HepG2 (cell line): ENCODE results near the gene ANKRD44. TPM values are rescaled to one million over a fixed set of nuclear protein-coding genes. Genes with fewer than 3 reads are reported as not detected.

Experiments
- ATAC-seq: fragments of 200-7000 bp; cut with Tn5 transposase; 3 replicates; pipeline ENCODE4 v1.9.1; 2020; ENCODE audit warnings: mild to moderate bottlenecking, moderate library complexity
- BruUV-seq: library from RNA; stranded (reverse); fragments of 400-500 nt; replicated peaks from 2 replicates; lab custom pipeline; 2021; lab: Mats Ljungman, UMichigan
- CTCF ChIA-PET: fragments of 300-600 bp; formaldehyde crosslinking; extraction: SDS; loops from one replicate; lab custom pipeline; 2021; ENCODE audit warnings: low total read pairs, inconsistent platforms, low intra/inter-chr PET ratio; lab: Yijun Ruan, JAX
- POLR2A ChIA-PET: fragments of 350-600 bp; sonication (Branson Sonifier 250); formaldehyde crosslinking; loops from one replicate; lab custom pipeline; 2020; ENCODE audit warnings: antibody characterized with exemption, inconsistent platforms; lab: Yijun Ruan, JAX
- DNase-seq: peaks from one replicate; pipeline ENCODE4 v3.0.0-alpha.2; 2015; ENCODE audit warnings: low spot score
- FAIRE-seq: peaks from 3 replicates; lab custom pipeline; 2011; peaks lifted over from hg19 to GRCh38; lab: Jason Lieb, UNC
- H2AFZ ChIP-seq: one replicate; pipeline ENCODE4 v1.6.1; 2011; ENCODE audit warnings: low read length, inconsistent platforms
- H3K27ac ChIP-seq: fragments of 300-600 bp; 3 replicates; pipeline ENCODE4 v1.8.0; 2011; ENCODE audit warnings: mixed run types, mild to moderate bottlenecking, mixed read lengths, low read length, inconsistent platforms; ENCODE audit not compliant: insufficient read depth; ENCODE audit errors: extremely low read length
- H3K27me3 ChIP-seq, 2 experiments: fragments of 200-600 bp in 1 of 2; 2 replicates in 1 of 2; 3 replicates in 1 of 2; pipeline versions ENCODE4 v1.6.0 to v1.8.0; 2011; ENCODE audit warnings: low read length in 2 of 2, mild to moderate bottlenecking in 2 of 2, moderate library complexity in 2 of 2, inconsistent platforms in 1 of 2; ENCODE audit not compliant: insufficient read depth in 2 of 2, control insufficient read depth in 1 of 2
- H3K36me3 ChIP-seq, 2 experiments: fragments of 200-600 bp in 1 of 2; replicated peaks in 1 of 2; 2 replicates in 1 of 2; 3 replicates in 1 of 2; pipeline versions ENCODE4 v1.5.1 to v1.8.0; 2011; ENCODE audit warnings: low read length in 2 of 2, inconsistent platforms in 1 of 2; ENCODE audit not compliant: insufficient read depth in 2 of 2, control insufficient read depth in 1 of 2
- H3K4me1 ChIP-seq: 2 replicates; pipeline ENCODE4 v1.5.1; 2012; ENCODE audit warnings: low read length, inconsistent platforms; ENCODE audit not compliant: insufficient read depth
- H3K4me2 ChIP-seq: 2 replicates; pipeline ENCODE4 v1.6.0; 2011; ENCODE audit warnings: low read depth, low read length, inconsistent platforms
- H3K4me3 ChIP-seq, 3 experiments: fragments of 200-600 bp in 1 of 3; sonication (generic), shearing (Covaris generic) in 1 of 3; replicated peaks in 1 of 3; 2 replicates each; pipeline ENCODE4 v1.5.1; 2011 to 2016; ENCODE audit warnings: low read length in 3 of 3, inconsistent platforms in 2 of 3, low read depth in 2 of 3, mild to moderate bottlenecking in 2 of 3, control low read depth in 1 of 3, mixed read lengths in 1 of 3; ENCODE audit not compliant: insufficient read depth in 1 of 3
- H3K79me2 ChIP-seq: one replicate; pipeline ENCODE4 v1.6.1; 2011; ENCODE audit warnings: low read length, inconsistent platforms; ENCODE audit not compliant: insufficient read depth
- H3K9ac ChIP-seq: 2 replicates; pipeline ENCODE4 v1.6.0; 2011; ENCODE audit warnings: mild to moderate bottlenecking, low read depth, low read length, inconsistent platforms; ENCODE audit not compliant: insufficient read depth
- H3K9me3 ChIP-seq: 2 replicates; pipeline ENCODE4 v1.5.1; 2012; ENCODE audit warnings: mild to moderate bottlenecking, low read length
- H4K20me1 ChIP-seq: 2 replicates; pipeline ENCODE4 v1.6.0; 2011; ENCODE audit warnings: inconsistent platforms, mild to moderate bottlenecking, low read length, moderate library complexity; ENCODE audit not compliant: insufficient read depth
- AHR ChIP-seq: IDR thresholded peaks from 2 replicates; pipeline ENCODE4 v1.6.1; 2018; ENCODE audit warnings: missing genetic modification reagents, missing compliant biosample characterization
- ARID5B ChIP-seq: IDR thresholded peaks from 2 replicates; pipeline ENCODE4 v1.4.0; 2020; ENCODE audit warnings: mild to moderate bottlenecking, missing genetic modification reagents
- CTCF ChIP-seq: sonication (generic); formaldehyde crosslinking; IDR thresholded peaks from 2 replicates; pipeline ENCODE4 v1.5.0; 2020; ENCODE audit warnings: mild to moderate bottlenecking, missing genetic modification reagents, moderate library complexity
- HNF4A ChIP-seq: sonication (generic); formaldehyde crosslinking; IDR thresholded peaks from 2 replicates; pipeline ENCODE4 v1.4.0; 2020; ENCODE audit warnings: missing genetic modification reagents
- HNRNPUL1 ChIP-seq: fragments of 200-400 bp; formaldehyde crosslinking; IDR thresholded peaks from 2 replicates; pipeline ENCODE4 v1.6.1; 2017; ENCODE audit warnings: low read depth, mild to moderate bottlenecking, low read length, moderate library complexity
- ISL2 ChIP-seq: sonication (generic); formaldehyde crosslinking; IDR thresholded peaks from 2 replicates; pipeline ENCODE4 v1.5.0; 2020; ENCODE audit warnings: missing genetic modification reagents
- RFX5 ChIP-seq: IDR thresholded peaks from 2 replicates; pipeline ENCODE4 v1.6.1; 2011; ENCODE audit warnings: low read depth, low read length, improper control_type of control experiment
- SMARCC2 ChIP-seq: fragments of 450-650 bp; IDR thresholded peaks from 2 replicates; pipeline ENCODE4 v1.6.1; 2017; ENCODE audit warnings: antibody characterized with exemption, mild to moderate bottlenecking
- SMC3 ChIP-seq: IDR thresholded peaks from 2 replicates; pipeline ENCODE4 v1.6.1; 2011; ENCODE audit warnings: low read length, improper control_type of control experiment
- ZFP1 ChIP-seq: IDR thresholded peaks from 2 replicates; pipeline ENCODE4 v1.6.1; 2016
- ZNF17 ChIP-seq: sonication (generic); formaldehyde crosslinking; IDR thresholded peaks from 2 replicates; pipeline ENCODE4 v1.5.0; 2020; ENCODE audit warnings: mild to moderate bottlenecking, missing genetic modification reagents
- ZNF605 ChIP-seq: sonication (generic); formaldehyde crosslinking; IDR thresholded peaks from 2 replicates; pipeline ENCODE4 v1.8.0; 2022; ENCODE audit warnings: mild to moderate bottlenecking, missing genetic modification reagents
- ZNF724P ChIP-seq: sonication (generic); formaldehyde crosslinking; IDR thresholded peaks from 2 replicates; pipeline ENCODE4 v1.8.0; 2022; ENCODE audit warnings: missing genetic modification reagents, borderline replicate concordance
- ZNF883 ChIP-seq: sonication (generic); formaldehyde crosslinking; IDR thresholded peaks from 2 replicates; pipeline ENCODE4 v1.5.1; 2020; ENCODE audit warnings: mild to moderate bottlenecking, missing genetic modification reagents; ENCODE audit errors: not compliant biosample characterization
- WGBS: methylation state at CpG from one replicate; pipeline ENCODE4 v1.1.6; 2017; ENCODE audit warnings: low lambda C conversion rate; 5-methylcytosine and 5-hydroxymethylcytosine counted together
- in situ Hi-C: cut with HindIII; loops from 2 replicates; pipeline ENCODE4 v1.10.0; 2017; ENCODE audit warnings: low pct_unique_long_range_greater_than_20kb; ENCODE audit not compliant: extremely low pct_ligation_motif_present
- intact Hi-C: fragments of 100-400 bp; cut with micrococcal nuclease; formaldehyde crosslinking; loops from one replicate; pipeline ENCODE4 v1.10.0; 2022; ENCODE audit not compliant: unreplicated experiment
- polyA plus RNA-seq, 8 experiments: library from polyadenylated mRNA; depleted of rRNA in 3 of 8; stranded (reverse) in 7 of 8; unstranded in 1 of 8; fragments of >200 nt; fragmentation: Illumina TruSeq in 4 of 8; extraction: Trizol in 4 of 8; gene quantifications; 2 replicates each; pipeline versions ENCODE4 v1.2.1 to v1.2.3, GENCODE V29; 2011 to 2016; ENCODE audit warnings: low read depth in 4 of 8, missing spikeins in 1 of 8, mixed read lengths in 1 of 8; ENCODE audit not compliant: insufficient read depth in 1 of 8
- total RNA-seq, 5 experiments: library from RNA; depleted of rRNA; stranded (reverse); fragments of >200 nt; fragmentation: Illumina TruSeq; extraction: Trizol; gene quantifications; 2 replicates each; pipeline ENCODE4 v1.2.3, GENCODE V29; 2016; ENCODE audit warnings: low read depth in 1 of 5
- TF ChIP-seq, protein P1 (sequence below): sonication (generic); formaldehyde crosslinking; IDR thresholded peaks from 2 replicates; pipeline ENCODE4 v1.4.0; 2020; ENCODE audit warnings: missing genetic modification reagents, borderline replicate concordance

The ANKRD44 gene
- total and polyA plus RNA-seq, 2 of the 13 experiments (the other 11 are each of a cell fraction or from before 2014, with no cell fraction given) = 0.04 to 0.11 TPM

DNA sequence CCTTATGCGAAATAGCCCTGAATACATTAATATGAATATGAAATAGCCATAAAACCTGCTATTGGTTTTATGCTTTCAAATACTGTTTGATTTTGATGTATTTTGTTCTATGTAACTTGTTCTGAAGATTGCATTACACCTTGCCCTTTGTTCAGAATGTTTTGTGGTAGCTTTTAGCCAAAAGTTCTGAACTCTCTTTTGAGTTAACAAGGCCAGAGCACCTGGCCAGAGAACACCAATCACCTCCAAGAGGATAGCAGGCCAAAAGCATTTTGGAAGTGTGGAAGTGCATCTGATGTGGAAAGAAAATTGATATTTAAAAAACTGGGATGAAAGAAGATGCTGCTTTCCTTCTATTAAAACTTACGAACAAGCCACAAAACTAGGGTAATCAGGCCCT, 297.5 kb downstream of the ANKRD44 start (continued):
- TF ChIP-seq, protein P1, sequence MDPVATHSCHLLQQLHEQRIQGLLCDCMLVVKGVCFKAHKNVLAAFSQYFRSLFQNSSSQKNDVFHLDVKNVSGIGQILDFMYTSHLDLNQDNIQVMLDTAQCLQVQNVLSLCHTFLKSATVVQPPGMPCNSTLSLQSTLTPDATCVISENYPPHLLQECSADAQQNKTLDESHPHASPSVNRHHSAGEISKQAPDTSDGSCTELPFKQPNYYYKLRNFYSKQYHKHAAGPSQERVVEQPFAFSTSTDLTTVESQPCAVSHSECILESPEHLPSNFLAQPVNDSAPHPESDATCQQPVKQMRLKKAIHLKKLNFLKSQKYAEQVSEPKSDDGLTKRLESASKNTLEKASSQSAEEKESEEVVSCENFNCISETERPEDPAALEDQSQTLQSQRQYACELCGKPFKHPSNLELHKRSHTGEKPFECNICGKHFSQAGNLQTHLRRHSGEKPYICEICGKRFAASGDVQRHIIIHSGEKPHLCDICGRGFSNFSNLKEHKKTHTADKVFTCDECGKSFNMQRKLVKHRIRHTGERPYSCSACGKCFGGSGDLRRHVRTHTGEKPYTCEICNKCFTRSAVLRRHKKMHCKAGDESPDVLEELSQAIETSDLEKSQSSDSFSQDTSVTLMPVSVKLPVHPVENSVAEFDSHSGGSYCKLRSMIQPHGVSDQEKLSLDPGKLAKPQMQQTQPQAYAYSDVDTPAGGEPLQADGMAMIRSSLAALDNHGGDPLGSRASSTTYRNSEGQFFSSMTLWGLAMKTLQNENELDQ = no peak
- TF ChIP-seq ZNF605 (CRISPR knock-in tag) = no peak
- no peak for TF ChIP-seq ZFP1 (CRISPR knock-in tag)

- ChIA-PET POLR2A (no interaction called here), CTCF (interaction anchor here (1.6 to 2.1 kb wide), 2 partner anchors 157 to 366 kb away, joined by 5 to 17 read pairs; no protein-coding TSS in a partner anchor)
- H3K36me3 ChIP-seq = no peaks in the 10 kb centered on the region
- H3K27ac ChIP-seq = no peak overlapping the region
- no peaks in the 10 kb centered on the region for H3K9me3 ChIP-seq
- H3K4me1 ChIP-seq = no peaks in the 10 kb centered on the region
- no peak overlapping the region for H3K4me3 ChIP-seq
- in situ Hi-C loops = loop anchor here (10.0 kb wide), 1 partner anchor 153 kb away; no protein-coding TSS in a partner anchor
- intact Hi-C loops = loop anchor here (1.0 to 10.0 kb wide), 5 partner anchors 85 to 763 kb away; partner anchors contain the start of gene PGAP1
- 9% methylated on average over 5 of the region's 5 CpGs for WGBS
- H3K9ac ChIP-seq = no peak overlapping the region
- peak; percentile 57 for DNase-seq
- ATAC-seq = peak; percentile 97
- H3K79me2 ChIP-seq = no peaks in the 10 kb centered on the region
- peaks cover 0 to 8% of the 10 kb centered on the region in 2 experiments; a peak in 2 of 5 replicates for H3K27me3 ChIP-seq
- BruUV-seq = no TSS peak
- H2AFZ ChIP-seq = peak overlapping the region; percentile 51
- H4K20me1 ChIP-seq = no peaks in the 10 kb centered on the region
- peak; percentile 97 for FAIRE-seq
- 0 out of 2 replicates have a peak overlapping the region, but pooled peaks have one; percentile 4 for H3K4me2 ChIP-seq
- TF ChIP-seq SMARCC2 = no peak
- no peak for TF ChIP-seq ISL2 (CRISPR knock-in tag)
- 0 out of 2 replicates have a peak, but pooled peaks have one; percentile 39 for TF ChIP-seq ZNF724P
- TF ChIP-seq HNF4A = no peak
- no peak for TF ChIP-seq RFX5
- no peak for TF ChIP-seq ZNF883
- TF ChIP-seq AHR (CRISPR knock-in tag) = no peak
- TF ChIP-seq HNRNPUL1 = no peak
- no peak for TF ChIP-seq ZNF17 (CRISPR knock-in tag)
- peak; percentile 25; the same call in 1 of the 2 replicates for TF ChIP-seq ARID5B (CRISPR knock-in tag)
- peak; percentile 83 for TF ChIP-seq CTCF (CRISPR knock-in tag)
- TF ChIP-seq SMC3 = peak; percentile 75
Observed at GRCh38 chr2:197011801-197012641, 298.6 kb downstream of the ANKRD44 start.
